Muscle layer of colon (tissue), 2 donors: Measurements from ENCODE around the gene LHX6.

Experiments used
- H3K27ac ChIP-seq: one replicate; pipeline ENCODE4 v1.7.0; 2013; ENCODE audit warnings: low read depth, mild to moderate bottlenecking, low read length, moderate library complexity
- H3K27me3 ChIP-seq, 2 donors: one replicate each; pipeline ENCODE4 v1.7.0; 2013; ENCODE audit warnings: low read length in 2 of 2, mild to moderate bottlenecking in 2 of 2; ENCODE audit not compliant: insufficient read depth in 2 of 2, control insufficient read depth in 1 of 2
- H3K36me3 ChIP-seq: one replicate; pipeline ENCODE4 v1.7.0; 2013; ENCODE audit warnings: mild to moderate bottlenecking, low read length; ENCODE audit not compliant: insufficient read depth
- H3K4me1 ChIP-seq: one replicate; pipeline ENCODE4 v1.7.0; 2013; ENCODE audit warnings: mild to moderate bottlenecking, low read length; ENCODE audit not compliant: insufficient read depth
- H3K4me3 ChIP-seq, 2 donors: one replicate each; pipeline ENCODE4 v1.7.0; 2013; ENCODE audit warnings: low read length in 2 of 2, low read depth in 1 of 2, mild to moderate bottlenecking in 1 of 2, moderate library complexity in 1 of 2
- H3K9ac ChIP-seq: one replicate; pipeline ENCODE4 v1.7.0; 2013; ENCODE audit warnings: low read length
- H3K9me3 ChIP-seq: one replicate; pipeline ENCODE4 v1.7.0; 2013; ENCODE audit warnings: mild to moderate bottlenecking, low read length
- donor health status: abdominal sarcoma.
- donor health status: Adenocarcinoma of cecum.

LHX6 gene

GRCh38 chr9:122228568-122229484 lies at the start of gene LHX6:
LHX6 (minus strand) TSS chr9:122228957; CDS start chr9:122228740, 217 bp downstream.
- Histone ChIP-seq H3K4me1 (peaks cover 8% of the 10 kb centered on the region), H3K4me3 (peak within 1 kb of the TSS; percentile 34 to 36), H3K27me3 (peaks cover 49 to 61% of the 10 kb centered on the region in 2 donors), H3K27ac (no peak within 1 kb of the TSS), H3K9me3 (no peaks in the 10 kb centered on the region), H3K9ac (no peak within 1 kb of the TSS), H3K36me3 (no peaks in the 10 kb centered on the region)

- Histone ChIP-seq H3K27me3 (no peaks in the 10 kb centered on the region), H3K9me3 (no peaks in the 10 kb centered on the region), H3K9ac (no peak overlapping the region), H3K4me3 (no peak overlapping the region), H3K27ac (no peak overlapping the region), H3K36me3 (peaks cover 4% of the 10 kb centered on the region), H3K4me1 (no peaks in the 10 kb centered on the region)
Measured at GRCh38 chr9:122277285-122277897, 48.6 kb upstream of the LHX6 start.

GRCh38 chr9:122276096-122276495 lies 47.3 kb upstream of the LHX6 start:
- no peak overlapping the region for H3K4me3 ChIP-seq
- no peaks in the 10 kb centered on the region for H3K4me1 ChIP-seq
- H3K27me3 ChIP-seq: no peaks in the 10 kb centered on the region
- H3K9me3 ChIP-seq: no peaks in the 10 kb centered on the region
- H3K36me3 ChIP-seq: peaks cover 10% of the 10 kb centered on the region
- no peak overlapping the region for H3K9ac ChIP-seq
- no peak overlapping the region for H3K27ac ChIP-seq

GRCh38 chr9:122274055-122274454 lies 45.3 kb upstream of the LHX6 start:
- peaks cover 19% of the 10 kb centered on the region for H3K36me3 ChIP-seq

GRCh38 chr9:122268041-122268814 lies 39.5 kb upstream of the LHX6 start:
- no peaks in the 10 kb centered on the region for H3K9me3 ChIP-seq
- no peak overlapping the region for H3K9ac ChIP-seq
- peaks cover 24% of the 10 kb centered on the region for H3K4me1 ChIP-seq
- peaks cover 19% of the 10 kb centered on the region for H3K36me3 ChIP-seq
- H3K27ac ChIP-seq: no peak overlapping the region
- H3K27me3 ChIP-seq: no peaks in the 10 kb centered on the region
- no peak overlapping the region for H3K4me3 ChIP-seq

More at GRCh38 chr9:122274055-122274454, 45.3 kb upstream of the LHX6 start:
- H3K27me3 ChIP-seq: no peaks in the 10 kb centered on the region
- no peaks in the 10 kb centered on the region for H3K4me1 ChIP-seq
- no peak overlapping the region for H3K9ac ChIP-seq
- H3K27ac ChIP-seq: no peak overlapping the region
- no peaks in the 10 kb centered on the region for H3K9me3 ChIP-seq
- no peak overlapping the region for H3K4me3 ChIP-seq

GRCh38 chr9:122265149-122265915 lies 36.6 kb upstream of the LHX6 start:
- Histone ChIP-seq H3K9me3 (no peaks in the 10 kb centered on the region), H3K27me3 (no peaks in the 10 kb centered on the region), H3K27ac (peak overlapping the region; percentile 74), H3K4me3 (peak overlapping the region; percentile 82 to 95), H3K36me3 (peaks cover 14% of the 10 kb centered on the region), H3K4me1 (peaks cover 46% of the 10 kb centered on the region), H3K9ac (peak overlapping the region; percentile 88)

- Histone ChIP-seq H3K9me3 (no peaks in the 10 kb centered on the region), H3K4me1 (peaks cover 46% of the 10 kb centered on the region), H3K27ac (peak within 1 kb of the TSS; percentile 74)
Measured at GRCh38 chr9:122264360-122265148, 35.8 kb upstream of the LHX6 start, which contains the start of the genes MRRF and RBM18. MRRF (plus strand) TSS chr9:122264882; CDS start chr9:122270892, 6,010 bp downstream. RBM18 (minus strand) TSS chr9:122264840; CDS start chr9:122261492, 3,348 bp downstream.

GRCh38 chr9:122263699-122264349 lies 35.1 kb upstream of the LHX6 start:
- Histone ChIP-seq H3K27ac (peak overlapping the region; percentile 74), H3K4me3 (peak overlapping the region; percentile 82 to 95), H3K9me3 (no peaks in the 10 kb centered on the region), H3K36me3 (peaks cover 24% of the 10 kb centered on the region), H3K27me3 (no peaks in the 10 kb centered on the region), H3K9ac (peak overlapping the region; percentile 88), H3K4me1 (peaks cover 46% of the 10 kb centered on the region)

More at GRCh38 chr9:122264360-122265148, 35.8 kb upstream of the LHX6 start, which contains the start of the genes MRRF and RBM18:
- H3K27me3 ChIP-seq: no peaks in the 10 kb centered on the region
- peaks cover 18% of the 10 kb centered on the region for H3K36me3 ChIP-seq
- peak within 1 kb of the TSS; percentile 82 to 95 for H3K4me3 ChIP-seq
- peak within 1 kb of the TSS; percentile 88 for H3K9ac ChIP-seq

GRCh38 chr9:122262073-122262472 lies 33.3 kb upstream of the LHX6 start:
- H3K27ac ChIP-seq: no peak overlapping the region
- peaks cover 28% of the 10 kb centered on the region for H3K36me3 ChIP-seq
- H3K27me3 ChIP-seq: no peaks in the 10 kb centered on the region
- peaks cover 43% of the 10 kb centered on the region for H3K4me1 ChIP-seq
- no peak overlapping the region for H3K4me3 ChIP-seq
- no peak overlapping the region for H3K9ac ChIP-seq
- no peaks in the 10 kb centered on the region for H3K9me3 ChIP-seq
